Neural cell (in vitro differentiated cells): ENCODE data around the gene KCTD19.

Source experiments
- EP300 ChIP-seq: fragments of 450-650 bp; conservative IDR thresholded peaks from 2 replicates; pipeline ENCODE4 v1.6.1; 2014; ENCODE audit warnings: antibody characterized with exemption, mild to moderate bottlenecking, moderate library complexity; ENCODE audit not compliant: poor library complexity, severe bottlenecking
- EZH2 ChIP-seq: fragments of 200-600, 300-800 bp; shearing (Covaris generic), sonication (generic); IDR thresholded peaks from 2 replicates; pipeline ENCODE4 v1.6.1; 2014; ENCODE audit warnings: antibody characterized with exemption, low read length, borderline replicate concordance, mild to moderate bottlenecking; ENCODE audit not compliant: insufficient read depth, poor library complexity, severe bottlenecking
- POLR2AphosphoS5 ChIP-seq: IDR thresholded peaks from 2 replicates; pipeline ENCODE4 v1.6.1; 2012
- TAF1 ChIP-seq: IDR thresholded peaks from 2 replicates; pipeline ENCODE4 v1.6.1; 2012; ENCODE audit warnings: low read depth

DNA sequence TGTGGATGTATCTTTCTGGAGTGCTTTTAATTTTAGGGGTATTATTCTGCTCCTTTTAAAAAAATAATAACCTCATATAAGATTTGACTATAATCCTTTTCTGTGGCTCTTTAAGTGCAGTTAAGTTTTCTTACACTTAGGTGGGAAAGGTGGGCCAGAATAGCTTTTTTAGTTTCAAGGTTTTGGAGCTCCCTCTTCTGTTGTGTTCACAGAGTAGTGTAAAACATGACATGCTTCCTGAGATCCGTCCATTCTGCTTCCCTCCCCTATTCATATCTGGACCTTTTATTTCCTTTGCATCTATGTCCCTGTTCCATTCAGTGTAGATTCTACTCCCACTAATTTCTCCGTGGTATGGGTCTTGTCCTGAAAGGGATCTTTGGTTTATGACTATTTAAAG, 12.9 kb upstream of the KCTD19 start:
- TF ChIP-seq TAF1 (no peak), EP300 (no peak), POLR2AphosphoS5 (no peak), EZH2 (no peak)
